Measurements from ENCODE around the gene KIF17. TPM values are rescaled to one million over a fixed set of nuclear protein-coding genes. Genes with fewer than 3 reads are reported as not detected.

The KIF17 gene
- total RNA-seq, 1 donor from 2014 or later: not detected

- H3K27me3 Mint-ChIP-seq: peaks cover 13% of the 10 kb centered on the region
- DNase-seq (no peak), ATAC-seq (ENCODE audit: low read depth) (no peak)
- no peak overlapping the region for H3K27ac Mint-ChIP-seq
- no peak for TF ChIP-seq CTCF (IDR thresholded peaks at IDR 0.05)
- intact Hi-C loops (cut with micrococcal nuclease): no loop called here
- H3K4me3 Mint-ChIP-seq: no peak overlapping the region
- POLR2A ChIA-PET: no interaction called here
- no peaks in the 10 kb centered on the region for H3K9me3 Mint-ChIP-seq
- CTCF ChIA-PET: no interaction called here
- no peaks in the 10 kb centered on the region for H3K36me3 Mint-ChIP-seq (ENCODE audit: low read depth)
- no peaks in the 10 kb centered on the region for H3K4me1 Mint-ChIP-seq
Measured at GRCh38 chr1:20686883-20687725, 30.7 kb downstream of the KIF17 start.

GRCh38 chr1:20685741-20686140 lies 32.1 kb downstream of the KIF17 start:
- Mint-ChIP-seq H3K4me1 (no peaks in the 10 kb centered on the region), H3K27ac (no peak overlapping the region), H3K4me3 (no peak overlapping the region), H3K9me3 (no peaks in the 10 kb centered on the region), H3K27me3 (peaks cover 13% of the 10 kb centered on the region), H3K36me3 (ENCODE audit: low read depth) (no peaks in the 10 kb centered on the region)
- DNase-seq: no peak
- intact Hi-C loops (cut with micrococcal nuclease): no loop called here
- TF ChIP-seq CTCF (IDR thresholded peaks at IDR 0.05): no peak
- CTCF ChIA-PET: no interaction called here
- no peak for ATAC-seq (ENCODE audit: low read depth)
- POLR2A ChIA-PET: no interaction called here

GRCh38 chr1:20685099-20685662 lies 32.6 kb downstream of the KIF17 start:
- H3K36me3 Mint-ChIP-seq (ENCODE audit: low read depth): no peaks in the 10 kb centered on the region
- intact Hi-C loops (cut with micrococcal nuclease): no loop called here
- no peak overlapping the region for H3K27ac Mint-ChIP-seq
- H3K27me3 Mint-ChIP-seq: peaks cover 13% of the 10 kb centered on the region
- H3K4me1 Mint-ChIP-seq: no peaks in the 10 kb centered on the region
- no peak overlapping the region for H3K4me3 Mint-ChIP-seq
- no peak for TF ChIP-seq CTCF (IDR thresholded peaks at IDR 0.05)
- ChIA-PET POLR2A (no interaction called here), CTCF (no interaction called here)
- DNase-seq (no peak), ATAC-seq (ENCODE audit: low read depth) (no peak)
- no peaks in the 10 kb centered on the region for H3K9me3 Mint-ChIP-seq

GRCh38 chr1:20684651-20685050 lies 33.2 kb downstream of the KIF17 start:
- Mint-ChIP-seq H3K27me3 (peaks cover 13% of the 10 kb centered on the region), H3K9me3 (no peaks in the 10 kb centered on the region), H3K36me3 (ENCODE audit: low read depth) (no peaks in the 10 kb centered on the region), H3K27ac (no peak overlapping the region), H3K4me1 (peaks cover under 1% of the 10 kb centered on the region), H3K4me3 (no peak overlapping the region)
- DNase-seq (no peak), ATAC-seq (ENCODE audit: low read depth) (no peak)
- intact Hi-C loops (cut with micrococcal nuclease): no loop called here
- ChIA-PET CTCF (no interaction called here), POLR2A (no interaction called here)
- TF ChIP-seq CTCF (IDR thresholded peaks at IDR 0.05): no peak

- H3K9me3 Mint-ChIP-seq: no peaks in the 10 kb centered on the region
- no peaks in the 10 kb centered on the region for H3K36me3 Mint-ChIP-seq (ENCODE audit: low read depth)
- no peak overlapping the region for H3K27ac Mint-ChIP-seq
- H3K4me3 Mint-ChIP-seq: no peak overlapping the region
- ATAC-seq (ENCODE audit: low read depth) (no peak), DNase-seq (no peak)
- POLR2A ChIA-PET: no interaction called here
- CTCF ChIA-PET: no interaction called here
- H3K4me1 Mint-ChIP-seq: peaks cover 4% of the 10 kb centered on the region
- no peak for TF ChIP-seq CTCF (IDR thresholded peaks at IDR 0.05)
- intact Hi-C loops (cut with micrococcal nuclease): no loop called here
- peaks cover 13% of the 10 kb centered on the region for H3K27me3 Mint-ChIP-seq
Measured at GRCh38 chr1:20684050-20684620, 33.7 kb downstream of the KIF17 start.

Data from activated B cell treated with CpG ODN at 0.5 μM for 24 hours (primary cell).